Activated T-cell treated with anti-CD3 and anti-CD28 coated beads for 1 hour (primary cell): ENCODE data around the gene CALCOCO1.
"Not testable (repeated sequence)": the region's sequence is repeated elsewhere in the genome, so short reads cannot be mapped to it uniquely, and the experiment has no call there.

ENCODE experiments used
- DNase-seq: peaks from one replicate; pipeline ENCODE4 v3.0.0-alpha.2; 2020; ENCODE audit warnings: low read depth

The CALCOCO1 gene

DNA sequence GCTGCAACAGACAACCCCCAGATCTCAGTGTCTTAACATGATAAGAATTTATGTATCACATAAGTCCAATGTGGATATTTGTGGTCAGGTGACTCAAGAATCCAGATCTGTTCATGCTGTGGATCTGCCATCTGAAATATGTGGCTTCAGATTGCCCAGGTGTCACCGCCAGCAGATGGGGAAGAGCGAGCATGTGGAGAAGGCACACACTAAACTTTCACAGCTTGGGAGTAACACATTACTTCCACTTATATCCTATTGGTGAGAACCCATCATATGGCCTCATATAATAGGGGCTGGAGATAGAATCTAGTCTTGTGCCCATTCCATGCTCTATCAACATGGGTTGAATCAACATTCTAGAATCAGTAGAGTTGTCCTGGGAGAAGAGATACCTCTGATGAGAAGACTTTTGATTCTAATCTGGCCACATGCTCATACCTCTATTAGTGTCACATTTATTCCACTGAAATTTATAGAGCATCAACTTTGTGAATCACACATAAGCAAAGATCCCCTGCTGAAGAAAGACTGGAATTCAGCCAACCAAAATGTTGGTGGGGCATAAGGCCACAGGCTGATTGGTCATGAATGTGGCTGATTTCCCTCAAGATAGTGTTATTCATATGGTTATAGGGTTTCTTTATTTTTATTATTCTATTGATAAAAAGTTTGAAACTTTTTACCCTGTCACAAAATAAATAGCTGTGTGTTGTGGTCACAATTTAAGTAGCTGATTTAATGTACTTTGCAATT is 6.0 kb upstream of the CALCOCO1 start:
- DNase-seq, result no peak

DNA sequence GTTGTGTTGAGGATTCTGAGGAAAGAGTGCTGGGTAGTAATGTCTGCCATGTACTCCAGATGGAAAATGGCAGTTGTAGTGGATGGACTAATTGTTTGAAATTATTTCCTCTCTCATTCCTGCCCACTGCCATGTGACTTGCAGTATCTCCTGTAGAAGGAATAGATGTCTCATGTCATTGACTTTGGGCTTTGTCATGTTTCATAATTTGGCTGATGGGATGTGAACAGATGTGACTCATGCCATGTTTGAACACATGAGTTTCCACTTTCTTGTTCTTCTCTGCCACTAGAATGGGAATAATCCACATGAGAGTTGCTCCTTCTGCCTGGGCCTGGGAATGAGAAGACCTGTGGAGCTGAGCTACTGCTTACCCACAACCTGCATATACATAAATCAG is 2.4 kb upstream of the CALCOCO1 start:
- DNase-seq, result no peak

GRCh38 chr12:53728206-53728605 is 954 bp upstream of the CALCOCO1 start:
- DNase-seq, result no peak

- no peak for DNase-seq
Measured at GRCh38 chr12:53726946-53727309, 324 bp downstream of the CALCOCO1 start.

DNA sequence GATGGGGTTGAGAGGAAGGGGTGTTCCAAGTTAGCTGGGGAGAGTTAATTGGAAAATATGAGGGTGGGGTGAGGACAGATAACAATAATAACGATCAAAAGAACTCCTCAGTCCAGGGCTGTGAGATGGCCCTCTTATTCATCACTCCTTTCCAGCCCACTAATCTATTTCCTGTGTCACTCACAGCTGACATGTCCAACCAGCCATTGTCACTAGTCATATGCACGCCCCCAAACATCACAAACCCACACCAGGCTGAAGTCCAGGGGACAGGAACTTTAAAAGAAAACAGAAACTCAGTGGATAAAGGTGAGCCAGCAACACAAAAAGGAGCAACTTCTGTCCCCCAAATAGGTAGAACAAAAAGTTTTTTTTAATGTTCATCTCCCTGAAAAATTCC is 911 bp downstream of the CALCOCO1 start:
- no peak for DNase-seq

DNA sequence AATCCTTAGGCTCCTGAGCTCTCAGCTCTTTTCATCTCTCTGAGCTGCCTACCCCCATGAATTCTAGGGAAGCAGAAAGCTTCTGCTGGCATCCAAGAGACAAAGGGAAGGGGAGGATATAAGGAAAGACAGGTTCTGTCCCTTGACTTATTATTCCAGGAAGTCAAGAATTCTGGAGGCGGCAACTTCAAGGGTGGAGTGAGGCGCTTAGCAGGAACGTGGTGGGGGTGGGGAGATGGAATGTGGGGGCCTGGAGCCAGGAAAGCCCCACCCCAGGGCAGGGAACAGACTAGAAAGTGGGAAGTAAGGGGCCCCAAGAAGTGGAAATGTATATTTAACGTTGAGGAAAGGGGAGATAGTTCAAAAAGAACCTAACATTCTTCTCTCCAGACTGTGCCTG is 1.4 kb downstream of the CALCOCO1 start:
- DNase-seq, result no peak

GRCh38 chr12:53722450-53723041 is 4.7 kb downstream of the CALCOCO1 start:
- no peak for DNase-seq

GRCh38 chr12:53720946-53721345 is 6.3 kb downstream of the CALCOCO1 start:
- no peak for DNase-seq

GRCh38 chr12:53719649-53720048 is 7.6 kb downstream of the CALCOCO1 start:
- no peak for DNase-seq

DNA sequence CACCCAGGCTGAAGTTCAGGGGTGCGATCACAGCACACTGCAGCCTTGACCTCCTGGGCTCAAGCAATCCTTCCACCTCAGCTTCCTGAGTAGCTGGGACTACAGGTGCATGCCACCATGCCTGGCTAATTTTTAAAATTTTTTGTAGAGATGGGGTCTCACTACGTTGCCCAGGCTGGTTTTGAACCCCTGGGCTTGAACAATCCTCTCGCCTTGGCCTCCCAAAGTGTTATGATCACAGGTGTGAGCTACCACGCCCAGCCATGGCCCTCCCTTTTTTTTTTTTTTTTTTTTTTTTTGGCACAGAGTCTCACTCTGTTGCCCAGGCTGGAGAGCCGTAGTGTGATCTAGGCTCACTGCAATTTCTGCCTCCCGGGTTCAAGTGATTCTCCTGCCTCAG is 8.7 kb downstream of the CALCOCO1 start:
- not testable (repeated sequence) for DNase-seq

DNA sequence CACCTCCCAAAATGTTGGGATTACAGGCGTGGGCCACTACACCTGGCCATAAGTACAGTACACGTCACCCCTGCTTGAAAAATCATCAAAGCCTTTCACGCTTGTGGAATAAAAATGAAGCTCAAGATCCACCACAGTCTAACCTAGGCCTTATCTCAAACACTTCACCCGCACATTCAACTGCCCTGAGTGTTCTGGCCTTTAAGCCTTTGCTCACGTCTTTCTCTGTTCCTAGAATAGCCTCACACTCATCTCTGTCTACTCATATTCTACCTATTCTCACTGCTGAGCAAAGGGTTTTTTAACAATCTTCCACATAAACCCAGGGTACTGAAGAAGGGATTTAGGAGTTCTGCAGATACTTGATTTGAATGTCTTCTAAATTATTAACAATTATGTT is 9.9 kb downstream of the CALCOCO1 start:
- no peak for DNase-seq

DNA sequence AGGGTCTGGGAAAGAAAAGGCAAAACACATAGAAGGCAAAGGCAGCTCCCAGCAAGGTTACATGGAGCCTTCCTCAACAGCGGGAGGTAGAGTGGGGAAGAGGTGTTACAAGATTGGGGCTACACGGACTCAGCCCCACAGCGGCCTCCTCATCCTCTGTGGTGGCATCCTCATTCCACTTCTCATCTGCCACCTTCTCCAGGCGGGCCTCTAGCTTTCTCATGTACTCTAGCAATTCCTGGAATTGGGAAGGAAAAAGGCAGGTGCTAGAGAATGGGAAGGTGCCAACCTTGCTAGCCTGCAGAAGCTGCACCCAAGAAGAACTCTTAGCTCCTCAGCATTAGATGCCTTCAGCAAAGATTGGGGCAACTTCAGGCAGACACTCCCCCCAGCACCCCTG is 13.2 kb downstream of the CALCOCO1 start:
- no peak for DNase-seq

- no peak for DNase-seq
Measured at GRCh38 chr12:53713516-53713915, 13.7 kb downstream of the CALCOCO1 start.

- DNase-seq, result no peak
Measured at GRCh38 chr12:53712059-53712643, 15.1 kb downstream of the CALCOCO1 start.

GRCh38 chr12:53710091-53710490 is 17.2 kb downstream of the CALCOCO1 start:
- no peak for DNase-seq

DNA sequence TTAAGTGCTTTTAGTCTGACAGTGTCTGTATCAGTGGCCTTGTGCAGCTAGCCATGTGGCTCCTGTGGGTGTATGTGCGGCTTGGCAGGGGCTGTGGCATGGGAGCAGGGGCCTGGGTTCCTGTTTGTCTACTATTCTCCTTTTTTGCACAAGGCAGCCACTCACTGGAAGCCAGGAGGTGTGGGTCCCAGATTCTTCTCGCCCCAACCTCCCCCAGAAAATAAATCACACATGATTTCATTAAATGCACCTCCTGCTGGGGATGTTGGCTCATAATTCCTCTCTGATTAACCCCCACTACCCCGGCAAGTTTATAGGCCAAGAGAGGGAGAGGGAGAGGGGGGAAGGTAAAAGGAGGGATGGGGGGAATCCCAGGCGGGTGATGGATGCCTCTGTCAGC is 17.6 kb downstream of the CALCOCO1 start:
- no peak for DNase-seq

DNA sequence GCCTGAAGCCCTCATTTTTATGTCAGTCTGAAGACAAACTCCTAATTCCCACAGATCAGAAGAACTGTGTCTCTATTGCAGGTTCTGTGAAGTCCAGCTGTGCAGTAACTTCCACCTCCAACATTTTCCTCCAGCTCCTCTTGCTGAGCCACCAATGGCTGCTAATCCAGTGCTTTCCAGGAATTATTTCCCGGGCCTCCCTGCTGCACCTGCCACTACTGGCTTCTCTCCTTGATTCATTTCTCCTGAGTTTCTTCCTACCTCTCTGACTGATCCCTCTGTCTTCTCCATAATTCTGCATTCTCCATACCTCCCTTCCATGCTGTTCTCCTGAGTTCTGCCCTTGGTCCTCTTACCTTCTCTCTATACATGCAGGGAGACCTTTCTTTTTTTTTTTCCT is 21.2 kb downstream of the CALCOCO1 start:
- no peak for DNase-seq

DNA sequence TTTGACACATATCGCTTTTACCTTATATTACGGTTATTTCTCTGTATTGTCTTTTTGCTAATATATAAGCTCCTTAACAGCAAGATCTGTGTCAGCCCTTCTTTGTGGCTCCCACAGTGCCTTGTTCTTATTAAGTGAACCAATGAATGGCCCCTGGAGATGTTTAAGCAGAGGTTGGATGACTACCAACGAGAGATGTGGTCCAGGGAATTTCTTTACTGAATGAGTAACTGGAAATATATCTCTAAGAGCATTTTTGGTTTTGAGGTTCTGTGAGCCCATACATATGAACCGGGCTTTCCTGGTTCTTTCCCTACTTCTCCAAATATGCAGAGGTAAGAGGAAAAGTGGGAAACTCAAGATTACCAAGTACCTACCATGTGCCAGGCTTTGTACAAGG is 23.5 kb downstream of the CALCOCO1 start:
- DNase-seq, result no peak

GRCh38 chr12:53701518-53702264 is 25.6 kb downstream of the CALCOCO1 start:
- peak; percentile 69 for DNase-seq

DNA sequence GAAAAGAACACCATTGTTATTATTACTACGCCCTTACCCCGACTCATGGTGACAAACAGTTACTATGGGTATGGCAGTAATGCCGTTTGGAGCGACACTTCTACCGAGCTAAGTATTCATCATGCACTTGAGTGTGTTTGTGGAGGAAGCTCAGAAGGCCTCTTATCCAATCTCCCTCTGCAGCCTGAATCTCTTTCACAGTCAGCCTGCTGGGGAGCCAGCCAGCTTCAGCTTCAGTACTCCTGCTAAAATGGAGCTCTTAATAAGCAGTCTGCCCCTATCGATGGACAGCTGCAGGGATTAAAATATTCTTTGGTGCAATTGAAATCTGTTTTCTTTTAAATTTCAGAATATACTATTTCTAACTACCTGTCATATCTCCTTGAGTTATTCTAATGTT is 26.7 kb downstream of the CALCOCO1 start:
- DNase-seq, result no peak

DNA sequence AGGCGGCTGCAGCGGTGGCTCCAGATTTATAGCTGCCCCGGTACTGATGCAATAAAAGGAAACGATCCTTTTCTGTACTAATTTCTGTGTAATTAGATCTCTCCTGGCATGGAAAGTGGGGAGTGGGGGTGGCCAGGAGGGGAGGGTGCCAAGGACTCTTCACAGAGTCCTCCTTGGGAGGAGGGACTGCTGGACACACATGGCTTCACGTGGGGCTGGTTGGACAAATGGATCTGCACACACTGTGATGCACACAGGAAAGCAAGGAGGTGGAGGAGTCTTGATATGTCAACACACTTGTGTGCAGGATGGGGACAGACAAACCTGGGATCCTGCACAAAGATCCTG is 27.6 kb downstream of the CALCOCO1 start:
- no peak for DNase-seq

DNA sequence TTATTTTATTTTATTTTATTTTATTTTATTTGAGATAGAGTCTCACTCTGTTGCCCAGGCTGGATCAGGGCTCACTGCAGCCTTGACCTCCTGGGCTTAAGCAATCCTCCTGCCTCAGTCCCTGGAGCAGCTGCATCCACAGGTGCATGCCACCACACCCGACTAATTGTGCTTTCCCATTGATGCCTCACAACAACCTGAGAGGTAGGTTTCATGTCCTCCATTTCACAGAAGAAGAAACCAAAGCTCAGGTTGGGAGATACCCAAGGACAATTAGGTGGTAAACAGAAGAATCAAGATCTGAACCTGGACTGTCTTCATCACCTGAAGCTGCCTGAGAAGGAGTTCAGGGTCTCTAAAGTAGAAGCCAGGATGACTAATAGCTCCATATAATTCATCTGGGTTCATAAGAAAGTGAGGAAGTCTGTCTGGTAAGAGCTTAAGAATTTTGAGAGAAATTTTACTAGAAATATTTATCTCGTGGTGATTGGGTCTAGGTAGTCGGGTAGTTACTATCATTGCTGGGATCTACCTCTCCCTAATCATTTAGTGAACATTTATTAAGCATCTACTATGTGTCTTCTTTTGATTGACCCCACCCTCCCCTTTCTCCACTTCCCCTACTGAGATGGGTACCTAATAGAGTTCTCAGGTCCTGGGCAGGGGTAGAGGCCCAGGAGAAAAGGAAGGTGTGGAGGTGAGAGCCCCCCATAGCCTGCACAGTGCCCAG is 28.1 kb downstream of the CALCOCO1 start:
- no peak for DNase-seq
